Measurements from ENCODE around the gene PHF5A. TPM values are rescaled to one million over a fixed set of nuclear protein-coding genes. Genes with fewer than 3 reads are reported as not detected.

The PHF5A gene
- polyA plus RNA-seq, 4 donors, result 51.3 to 62.0 (median 52.4) TPM

DNA sequence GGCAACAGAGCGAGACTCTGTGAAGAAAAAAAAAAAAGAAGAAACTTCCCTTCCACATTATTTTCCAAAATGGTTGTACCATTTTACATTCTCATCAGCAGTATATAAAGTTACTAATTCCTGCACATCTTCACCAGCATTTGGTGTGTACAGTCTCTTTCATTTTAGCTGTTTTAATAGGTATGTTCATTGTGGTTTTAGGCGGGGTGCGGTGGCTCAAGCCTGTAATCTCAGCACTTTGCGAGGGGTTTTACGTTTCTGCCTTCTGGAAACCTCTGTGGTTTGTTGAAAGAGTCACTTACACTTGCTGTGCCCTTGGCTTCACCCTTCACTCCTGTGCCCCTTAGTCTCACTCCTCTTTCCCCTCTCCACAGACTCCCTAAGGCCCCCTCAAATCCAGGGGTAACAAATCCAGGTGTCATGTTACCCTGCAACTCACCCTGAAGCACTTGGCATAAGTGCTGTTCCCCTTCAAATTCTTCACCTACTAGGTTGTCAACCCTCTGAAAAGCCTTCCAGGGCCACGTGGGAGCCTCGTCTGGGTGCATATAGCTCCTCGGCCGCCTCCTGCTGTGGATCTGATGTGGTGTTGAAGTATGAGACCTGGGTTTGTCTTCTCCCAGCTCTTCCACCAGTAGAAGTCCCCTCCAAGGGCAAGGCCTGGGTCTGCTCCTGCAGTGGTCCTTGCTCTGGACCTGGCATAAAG, 42.7 kb downstream of the PHF5A start:
- DNase-seq (ENCODE audit: low read depth in 4 of 4, low spot score in 3 of 4), result no peak

DNA sequence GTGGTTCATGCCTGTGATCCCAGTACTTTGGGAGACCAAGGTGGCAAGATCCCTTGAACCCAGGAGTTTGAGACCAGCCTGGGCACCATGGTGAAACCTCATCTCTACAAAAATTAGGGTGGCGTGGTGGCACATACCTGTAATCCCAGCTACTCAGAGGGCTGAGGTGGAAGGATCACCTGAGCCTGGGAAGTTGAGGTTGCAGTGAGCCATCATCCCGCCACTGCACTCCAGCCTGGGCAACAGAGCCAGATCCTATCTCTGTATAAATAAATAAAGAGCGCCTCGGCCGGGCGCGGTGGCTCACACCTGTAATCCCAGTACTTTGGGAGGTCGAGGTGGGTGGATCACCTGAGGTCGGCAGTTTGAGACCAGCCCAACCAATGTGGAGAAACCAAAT, 49.8 kb downstream of the PHF5A start:
- no peak for DNase-seq (ENCODE audit: low read depth in 4 of 4, low spot score in 3 of 4)

DNA sequence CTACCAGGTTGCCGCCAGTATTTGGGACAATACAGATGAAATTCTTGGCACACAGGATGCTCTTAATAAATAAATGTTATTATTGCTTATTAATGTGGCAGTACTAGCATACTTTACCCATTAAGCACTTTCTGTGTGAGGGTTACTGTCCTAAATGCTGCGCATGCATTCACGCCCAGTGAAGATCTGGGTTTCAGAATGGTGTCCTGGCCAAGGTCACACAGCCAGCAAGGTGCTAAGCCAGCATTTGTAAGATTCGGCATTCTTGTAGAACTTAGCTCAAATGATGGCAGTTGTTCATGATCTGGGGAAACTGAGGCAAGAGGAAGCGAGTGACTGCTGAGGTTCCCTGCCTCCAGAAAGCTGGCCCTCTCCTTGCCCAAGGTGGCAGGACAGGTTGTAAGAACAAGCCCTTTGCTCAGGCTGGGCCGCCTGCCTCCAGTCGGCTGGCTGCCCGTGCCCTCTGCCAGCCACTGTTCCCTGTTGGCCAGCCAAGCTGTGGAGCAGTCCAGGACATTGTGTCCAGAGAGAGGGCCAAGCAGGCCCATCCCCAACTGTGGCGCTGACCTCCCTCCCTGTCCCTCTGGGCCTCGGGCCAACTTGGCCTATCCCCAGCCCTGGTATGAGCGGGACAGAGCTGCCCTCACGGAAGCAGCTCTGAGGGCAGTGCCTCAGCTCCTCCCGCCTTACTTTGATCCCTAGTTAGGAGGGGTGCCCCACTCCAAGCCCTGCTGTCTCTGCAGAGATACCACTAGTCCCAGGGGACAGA, 50.7 kb downstream of the PHF5A start:
- no peak for DNase-seq (ENCODE audit: low read depth in 4 of 4, low spot score in 3 of 4)

DNA sequence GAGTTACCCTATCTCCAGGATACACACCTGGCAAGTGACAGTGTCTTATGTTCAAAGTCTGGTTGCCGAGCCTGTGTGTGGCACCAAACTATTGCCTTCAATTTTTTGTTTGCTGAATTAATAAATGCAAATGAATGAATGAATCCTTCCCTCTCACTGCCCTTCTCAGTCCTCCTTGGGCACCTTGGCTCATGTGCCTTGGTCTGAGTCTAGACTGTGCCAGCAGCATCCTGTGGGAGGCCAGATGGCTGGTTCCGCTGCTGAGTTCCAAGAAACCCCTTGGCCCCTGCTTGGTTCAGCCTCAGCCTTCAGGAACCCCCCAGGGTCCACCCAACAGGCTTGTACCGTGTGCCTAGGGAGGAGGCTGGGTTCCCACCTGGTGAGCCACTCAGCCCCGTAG, 52.9 kb downstream of the PHF5A start:
- no peak for DNase-seq (ENCODE audit: low read depth in 4 of 4, low spot score in 3 of 4)

DNA sequence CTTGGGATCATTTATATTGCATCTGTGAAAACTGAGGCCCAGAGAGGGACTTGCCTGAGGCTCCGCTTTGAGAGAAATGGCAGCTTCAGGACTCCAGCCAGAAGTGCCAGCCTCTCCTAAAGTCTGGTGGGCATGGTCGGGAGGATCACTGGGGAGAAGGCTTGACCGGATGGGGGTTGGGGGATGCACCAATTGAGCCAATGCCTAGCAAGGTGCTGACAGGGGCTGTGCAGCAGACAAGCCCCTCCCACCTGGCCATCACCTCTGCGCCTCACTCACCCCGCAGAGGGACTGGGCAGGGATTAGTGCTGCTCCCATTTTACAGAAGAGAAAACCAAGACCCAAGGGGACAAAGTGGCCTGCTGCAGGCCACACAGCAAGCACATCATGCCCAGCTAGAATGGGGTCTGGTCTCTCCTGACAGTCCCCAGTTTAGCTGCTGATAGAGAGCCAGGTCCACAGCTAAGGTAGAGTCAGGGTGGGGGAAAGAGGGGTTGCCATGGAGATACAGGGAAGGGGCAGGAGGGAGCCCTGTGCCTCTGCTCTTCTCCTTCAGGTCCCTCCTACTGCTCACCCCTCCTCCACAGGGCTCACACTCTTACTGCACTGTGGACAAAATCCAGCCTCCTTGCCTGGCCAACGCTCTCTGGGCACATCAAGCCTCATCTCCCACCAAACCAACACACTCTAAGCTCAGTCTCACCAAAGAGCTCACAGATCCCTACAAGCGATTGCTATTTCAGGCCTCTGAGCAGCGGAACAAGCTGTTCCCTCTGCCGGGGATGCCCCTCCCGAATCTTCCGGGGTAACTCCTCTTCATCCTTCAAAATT, 57.3 kb downstream of the PHF5A start:
- DNase-seq (ENCODE audit: low read depth in 4 of 4, low spot score in 3 of 4), result no peak

DNA sequence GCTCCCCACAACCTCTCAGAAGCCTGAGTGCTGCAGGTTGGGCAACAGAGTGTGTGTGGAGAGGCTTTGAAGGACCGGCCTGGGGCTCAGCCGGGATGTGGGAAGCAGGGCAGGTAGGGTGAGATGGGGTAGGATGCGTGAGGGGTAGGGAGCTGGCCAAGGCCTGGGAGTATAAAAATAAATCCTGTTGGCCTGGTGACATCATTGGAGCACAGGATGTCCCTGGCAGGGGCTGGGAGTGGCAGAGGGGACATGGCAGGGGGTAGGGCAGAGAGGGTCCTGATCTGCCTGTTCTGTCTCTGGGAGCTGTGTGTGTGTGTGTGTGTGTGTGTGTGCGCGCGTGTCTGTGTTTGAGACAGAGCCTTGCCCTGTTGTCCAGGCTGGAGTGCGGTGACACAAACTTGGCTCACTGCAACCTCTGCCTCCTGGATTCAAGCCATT, 58.2 kb downstream of the PHF5A start:
- no peak for DNase-seq (ENCODE audit: low read depth in 4 of 4, low spot score in 3 of 4)

Other genes starting within 250 kb of the PHF5A start
- gene CHADL, start 227.8 kb downstream of the PHF5A start, polyA plus RNA-seq (ENCODE audit: insufficient read length in 4 of 4), result 1 to 10 TPM; 2.4 to 4.5 (median 3.2) TPM
- gene RANGAP1, start 182.5 kb downstream of the PHF5A start, polyA plus RNA-seq (ENCODE audit: insufficient read length in 4 of 4), result 10 to 100 TPM; 30.9 to 64.5 (median 44.8) TPM
- gene ZC3H7B, start 167.2 kb downstream of the PHF5A start, polyA plus RNA-seq (ENCODE audit: insufficient read length in 4 of 4), result 10 to 100 TPM; 59.4 to 98.2 (median 75.2) TPM
- 10 to 100 TPM; 15.1 to 28.4 (median 17.6) TPM for gene TEF, start 86.8 kb downstream of the PHF5A start, polyA plus RNA-seq (ENCODE audit: insufficient read length in 4 of 4)
- gene TOB2, start 21.9 kb downstream of the PHF5A start, polyA plus RNA-seq (ENCODE audit: insufficient read length in 4 of 4), result 10 to 100 TPM; 50.3 to 60.6 (median 57.3) TPM
- 100 to 1,000 TPM in 3 of 4 donors, 10 to 100 TPM in 1; 51.0 to 149 (median 121) TPM for gene ACO2, start 425 bp upstream of the PHF5A start, polyA plus RNA-seq (ENCODE audit: insufficient read length in 4 of 4)
- gene POLR3H, start 75.8 kb upstream of the PHF5A start, polyA plus RNA-seq (ENCODE audit: insufficient read length in 4 of 4), result 10 to 100 TPM; 25.7 to 30.5 (median 30.2) TPM
- gene CSDC2, start 92.3 kb upstream of the PHF5A start, polyA plus RNA-seq (ENCODE audit: insufficient read length in 4 of 4), result 1 to 10 TPM; 4.3 to 8.4 (median 7.3) TPM
- 10 to 100 TPM; 31.5 to 57.3 (median 46.3) TPM for gene PMM1, start 121.1 kb upstream of the PHF5A start, polyA plus RNA-seq (ENCODE audit: insufficient read length in 4 of 4)
- 10 to 100 TPM; 20.4 to 30.0 (median 29.9) TPM for gene DESI1, start 152.4 kb upstream of the PHF5A start, polyA plus RNA-seq (ENCODE audit: insufficient read length in 4 of 4)
- gene XRCC6, start 152.6 kb upstream of the PHF5A start, polyA plus RNA-seq (ENCODE audit: insufficient read length in 4 of 4), result 100 to 1,000 TPM; 262 to 392 (median 362) TPM
- gene SNU13, start 220.2 kb upstream of the PHF5A start, polyA plus RNA-seq (ENCODE audit: insufficient read length in 4 of 4), result 100 to 1,000 TPM; 129 to 157 (median 144) TPM
- gene MEI1, start 230.8 kb upstream of the PHF5A start, polyA plus RNA-seq (ENCODE audit: insufficient read length in 4 of 4), result 1 to 10 TPM; 2.2 to 3.4 (median 3.1) TPM

Data from left renal pelvis (tissue), 4 donors.